Esophagus (tissue), 2 donors: ENCODE results near the gene LRRC8E. TPM values are rescaled to one million over a fixed set of nuclear protein-coding genes. Genes with fewer than 3 reads are reported as not detected.

ENCODE experiments used
- H3K27ac ChIP-seq, 2 donors: one replicate each; pipeline ENCODE4 v1.5.1; 2013; ENCODE audit warnings: low read depth in 2 of 2, mild to moderate bottlenecking in 2 of 2, inconsistent platforms in 1 of 2, low read length in 1 of 2, moderate library complexity in 1 of 2
- H3K27me3 ChIP-seq, 2 donors: one replicate each; pipeline ENCODE4 v1.6.1; 2013; ENCODE audit warnings: low read length in 2 of 2, control low read depth in 1 of 2, mild to moderate bottlenecking in 1 of 2; ENCODE audit not compliant: insufficient read depth in 2 of 2, control insufficient read depth in 1 of 2
- H3K36me3 ChIP-seq, 2 donors: one replicate each; pipeline ENCODE4 v1.6.1; 2013; ENCODE audit warnings: low read length in 1 of 2; ENCODE audit not compliant: control insufficient read depth in 2 of 2, insufficient read depth in 2 of 2
- H3K4me1 ChIP-seq, 2 donors: one replicate each; pipeline ENCODE4 v1.6.1; 2013; ENCODE audit warnings: low read length in 1 of 2; ENCODE audit not compliant: control insufficient read depth in 2 of 2, insufficient read depth in 2 of 2
- H3K4me3 ChIP-seq, 2 donors: one replicate each; pipeline ENCODE4 v1.5.1; 2013; ENCODE audit warnings: low read length in 2 of 2, mild to moderate bottlenecking in 2 of 2, low read depth in 1 of 2, moderate library complexity in 1 of 2
- H3K9me3 ChIP-seq, 2 donors: one replicate each; pipeline ENCODE4 v1.6.1; 2013; ENCODE audit warnings: mild to moderate bottlenecking in 2 of 2, low read depth in 1 of 2, low read length in 1 of 2, moderate library complexity in 1 of 2; ENCODE audit not compliant: control insufficient read depth in 2 of 2, insufficient read depth in 1 of 2
- WGBS, 2 donors: extraction: QIAGEN DNeasy Blood & Tissue Kit; methylation state at CpG; one replicate each; pipeline ENCODE4 v1.1.7; 2013; 5-methylcytosine and 5-hydroxymethylcytosine counted together
- polyA plus RNA-seq, 2 donors: library from polyadenylated mRNA; stranded (reverse); fragments of 200-250 nt; gene quantifications; one replicate each; pipeline ENCODE4 v1.2.3, GENCODE V29; 2013
- donor health status: healthy with polysubstance abuse.
- donor health status: Bipolar disorder and iron deficiency.

Gene LRRC8E
- polyA plus RNA-seq, 2 donors, result 3.3 to 4.7 TPM

- Histone ChIP-seq H3K4me1 (peaks cover 15 to 31% of the 10 kb centered on the region in 2 donors), H3K4me3 (no peak overlapping the region), H3K27ac (peak overlapping the region in 1 of 2 donors; percentile 85), H3K9me3 (peaks cover 0 to 3% of the 10 kb centered on the region in 2 donors), H3K27me3 (peaks cover 0 to 5% of the 10 kb centered on the region in 2 donors), H3K36me3 (peaks cover 0 to 18% of the 10 kb centered on the region in 2 donors)
- WGBS, 2 donors, result 90 to 93% methylated on average over 27 to 31 of the region's 31 CpGs
Observed at GRCh38 chr19:7921967-7922835, 33.9 kb downstream of the LRRC8E start.

GRCh38 chr19:7922836-7923195, 34.5 kb downstream of the LRRC8E start:
- WGBS, 2 donors, result 82 to 90% methylated on average over 7 to 8 of the region's 8 CpGs
- peaks cover 0 to 2% of the 10 kb centered on the region in 2 donors for H3K27me3 ChIP-seq
- no peak overlapping the region for H3K27ac ChIP-seq
- H3K4me3 ChIP-seq, result no peak overlapping the region
- H3K4me1 ChIP-seq, result peaks cover 15 to 29% of the 10 kb centered on the region in 2 donors
- H3K36me3 ChIP-seq, result peaks cover 0 to 18% of the 10 kb centered on the region in 2 donors
- H3K9me3 ChIP-seq, result no peaks in the 10 kb centered on the region

GRCh38 chr19:7923295-7924191, 35.2 kb downstream of the LRRC8E start:
- no peaks in the 10 kb centered on the region for H3K27me3 ChIP-seq
- peak overlapping the region in 1 of 2 donors; percentile 47 for H3K27ac ChIP-seq
- peaks cover 0 to 18% of the 10 kb centered on the region in 2 donors for H3K36me3 ChIP-seq
- no peak overlapping the region for H3K4me3 ChIP-seq
- H3K9me3 ChIP-seq, result no peaks in the 10 kb centered on the region
- 71 to 76% methylated on average over 30 to 31 of the region's 31 CpGs for WGBS, 2 donors
- peaks cover 15 to 30% of the 10 kb centered on the region in 2 donors for H3K4me1 ChIP-seq

- Histone ChIP-seq H3K36me3 (peaks cover 0 to 18% of the 10 kb centered on the region in 2 donors), H3K27me3 (no peaks in the 10 kb centered on the region), H3K4me3 (no peak overlapping the region), H3K4me1 (peaks cover 15 to 30% of the 10 kb centered on the region in 2 donors), H3K27ac (peak overlapping the region in 1 of 2 donors; percentile 35), H3K9me3 (no peaks in the 10 kb centered on the region)
- 67 to 73% methylated on average over 12 of the region's 12 CpGs for WGBS, 2 donors
Observed at GRCh38 chr19:7924241-7924640, 35.9 kb downstream of the LRRC8E start.

- no peaks in the 10 kb centered on the region for H3K27me3 ChIP-seq
- 37% methylated on average over 31 to 34 of the region's 34 CpGs for WGBS, 2 donors
- H3K9me3 ChIP-seq, result no peaks in the 10 kb centered on the region
- H3K27ac ChIP-seq, result peak overlapping the region; percentile 34 to 52
- peaks cover 15 to 28% of the 10 kb centered on the region in 2 donors for H3K4me1 ChIP-seq
- no peak overlapping the region for H3K4me3 ChIP-seq
- H3K36me3 ChIP-seq, result peaks cover 0 to 18% of the 10 kb centered on the region in 2 donors
Observed at GRCh38 chr19:7924651-7925170, 36.4 kb downstream of the LRRC8E start.

- H3K4me3 ChIP-seq, result peak overlapping the region; percentile 21 to 46
- H3K9me3 ChIP-seq, result no peaks in the 10 kb centered on the region
- no peaks in the 10 kb centered on the region for H3K27me3 ChIP-seq
- H3K4me1 ChIP-seq, result peaks cover 15 to 24% of the 10 kb centered on the region in 2 donors
- peak overlapping the region; percentile 34 to 52 for H3K27ac ChIP-seq
- WGBS, 2 donors, result 0 to 1% methylated on average over 46 to 98 of the region's 98 CpGs
- H3K36me3 ChIP-seq, result peaks cover 0 to 18% of the 10 kb centered on the region in 2 donors
Observed at GRCh38 chr19:7925171-7925851, 37.0 kb downstream of the LRRC8E start.

- Histone ChIP-seq H3K9me3 (no peaks in the 10 kb centered on the region), H3K36me3 (peaks cover under 1 to 22% of the 10 kb centered on the region in 2 donors), H3K4me1 (peaks cover 14 to 24% of the 10 kb centered on the region in 2 donors), H3K27me3 (no peaks in the 10 kb centered on the region), H3K27ac (peak within 1 kb of the TSS; percentile 52 to 56), H3K4me3 (peak within 1 kb of the TSS; percentile 31 to 46)
- 11 to 16% methylated on average over 36 to 65 of the region's 65 CpGs for WGBS, 2 donors
Observed at GRCh38 chr19:7926021-7926726, 37.9 kb downstream of the LRRC8E start, which contains the start of gene CTXN1. Gene CTXN1 (minus strand): TSS chr19:7926135. CDS start chr19:7925538, 597 bp downstream.

- WGBS, 2 donors, result 82% methylated on average over 31 to 32 of the region's 32 CpGs
Observed at GRCh38 chr19:7926727-7927604, 38.7 kb downstream of the LRRC8E start.

More at GRCh38 chr19:7926727-7927604, 38.7 kb downstream of the LRRC8E start:
- no peaks in the 10 kb centered on the region for H3K27me3 ChIP-seq
- peaks cover 9 to 16% of the 10 kb centered on the region in 2 donors for H3K4me1 ChIP-seq
- peaks cover 4 to 26% of the 10 kb centered on the region in 2 donors for H3K36me3 ChIP-seq
- peak overlapping the region; percentile 50 to 74 for H3K27ac ChIP-seq
- no peaks in the 10 kb centered on the region for H3K9me3 ChIP-seq
- H3K4me3 ChIP-seq, result no peak overlapping the region
